PC-3 (cell line): ENCODE data around the gene USP3.

Experiments used
- CTCF ChIP-seq: fragments of 300-600 bp; sonication (generic); conservative IDR thresholded peaks from 2 replicates; pipeline ENCODE4 v1.5.1; 2017; ENCODE audit warnings: antibody characterized with exemption, low read depth, mild to moderate bottlenecking, low read length
- EZH2phosphoT487 ChIP-seq: fragments of 300-600 bp; sonication (generic); IDR thresholded peaks from 2 replicates; pipeline ENCODE4 v1.6.1; 2018; ENCODE audit warnings: mild to moderate bottlenecking, antibody characterized with exemption, low read length, borderline replicate concordance

DNA sequence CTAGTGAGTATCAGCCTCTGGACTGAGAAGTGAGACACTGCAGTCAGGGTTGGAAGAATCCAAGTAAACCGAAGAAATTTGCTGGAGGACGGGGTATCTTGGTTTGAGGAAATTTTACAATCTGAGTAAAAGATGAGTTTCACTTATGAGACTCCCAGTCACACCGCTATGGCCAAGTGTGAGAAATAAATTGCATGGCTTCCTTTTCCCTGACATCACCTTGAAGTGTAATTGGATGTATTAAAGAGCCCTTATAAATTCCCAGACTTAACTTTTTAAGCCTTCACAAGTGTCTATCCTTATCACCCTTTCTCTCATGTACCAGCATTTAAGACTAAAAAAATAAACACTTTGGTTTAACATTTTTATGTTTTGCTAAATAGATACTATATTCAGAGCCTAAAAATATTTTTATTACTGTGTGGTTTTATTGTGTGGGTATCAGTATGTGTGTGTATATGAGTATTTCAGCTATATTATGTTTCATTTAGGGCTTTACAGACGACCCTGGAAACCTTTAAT, 23.8 kb downstream of the USP3 start:
- no peak for TF ChIP-seq CTCF
- TF ChIP-seq EZH2phosphoT487 = no peak
